ENCODE data around the gene AGMO.

The AGMO gene

DNA sequence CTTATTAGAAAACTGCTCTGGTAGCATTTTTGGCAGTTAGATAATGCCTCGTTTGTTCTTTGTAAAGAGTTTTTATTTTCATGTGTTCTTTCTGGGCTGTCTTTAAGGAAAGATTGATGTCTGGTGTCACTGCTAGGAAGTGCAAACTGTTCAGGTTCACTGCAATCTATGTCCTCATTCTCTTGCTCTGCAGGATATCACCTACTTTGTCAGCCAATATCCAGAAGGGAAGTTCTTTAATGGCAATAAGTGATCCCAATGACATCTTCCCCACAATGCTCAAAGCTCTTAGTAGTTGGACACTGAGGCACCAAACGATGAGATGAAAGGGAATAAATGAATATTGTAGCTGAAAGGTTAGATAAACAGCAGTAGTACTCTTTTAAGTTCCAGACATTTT is 115.1 kb downstream of the AGMO start:
- TF ChIP-seq, protein P1, sequence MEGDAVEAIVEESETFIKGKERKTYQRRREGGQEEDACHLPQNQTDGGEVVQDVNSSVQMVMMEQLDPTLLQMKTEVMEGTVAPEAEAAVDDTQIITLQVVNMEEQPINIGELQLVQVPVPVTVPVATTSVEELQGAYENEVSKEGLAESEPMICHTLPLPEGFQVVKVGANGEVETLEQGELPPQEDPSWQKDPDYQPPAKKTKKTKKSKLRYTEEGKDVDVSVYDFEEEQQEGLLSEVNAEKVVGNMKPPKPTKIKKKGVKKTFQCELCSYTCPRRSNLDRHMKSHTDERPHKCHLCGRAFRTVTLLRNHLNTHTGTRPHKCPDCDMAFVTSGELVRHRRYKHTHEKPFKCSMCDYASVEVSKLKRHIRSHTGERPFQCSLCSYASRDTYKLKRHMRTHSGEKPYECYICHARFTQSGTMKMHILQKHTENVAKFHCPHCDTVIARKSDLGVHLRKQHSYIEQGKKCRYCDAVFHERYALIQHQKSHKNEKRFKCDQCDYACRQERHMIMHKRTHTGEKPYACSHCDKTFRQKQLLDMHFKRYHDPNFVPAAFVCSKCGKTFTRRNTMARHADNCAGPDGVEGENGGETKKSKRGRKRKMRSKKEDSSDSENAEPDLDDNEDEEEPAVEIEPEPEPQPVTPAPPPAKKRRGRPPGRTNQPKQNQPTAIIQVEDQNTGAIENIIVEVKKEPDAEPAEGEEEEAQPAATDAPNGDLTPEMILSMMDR (conservative IDR thresholded peaks at IDR 0.05): no peak
- TF ChIP-seq ZFX (IDR thresholded peaks at IDR 0.05): no peak
- no peak overlapping the region for H3K27ac ChIP-seq

DNA sequence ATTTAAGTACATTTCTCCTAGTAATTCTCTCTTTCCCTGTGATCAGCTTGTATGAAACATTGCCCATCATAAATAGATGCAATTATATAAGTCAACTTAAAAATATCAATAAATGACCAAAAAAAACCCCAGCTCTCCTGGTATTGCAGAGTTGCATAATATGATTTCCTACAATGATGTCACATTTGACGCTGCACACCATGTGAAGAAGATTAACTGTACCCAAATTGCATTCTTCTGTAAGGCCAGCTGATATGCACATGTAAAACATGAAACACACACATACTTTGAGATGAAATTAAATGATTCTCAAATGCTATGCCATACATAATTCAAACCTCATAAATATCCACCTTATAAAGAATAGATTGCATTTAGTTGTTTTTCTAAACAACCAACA is 115.5 kb downstream of the AGMO start:
- H3K27ac ChIP-seq: no peak overlapping the region
- TF ChIP-seq ZFX (IDR thresholded peaks at IDR 0.05): no peak
- TF ChIP-seq, protein P1 (conservative IDR thresholded peaks at IDR 0.05): no peak

DNA sequence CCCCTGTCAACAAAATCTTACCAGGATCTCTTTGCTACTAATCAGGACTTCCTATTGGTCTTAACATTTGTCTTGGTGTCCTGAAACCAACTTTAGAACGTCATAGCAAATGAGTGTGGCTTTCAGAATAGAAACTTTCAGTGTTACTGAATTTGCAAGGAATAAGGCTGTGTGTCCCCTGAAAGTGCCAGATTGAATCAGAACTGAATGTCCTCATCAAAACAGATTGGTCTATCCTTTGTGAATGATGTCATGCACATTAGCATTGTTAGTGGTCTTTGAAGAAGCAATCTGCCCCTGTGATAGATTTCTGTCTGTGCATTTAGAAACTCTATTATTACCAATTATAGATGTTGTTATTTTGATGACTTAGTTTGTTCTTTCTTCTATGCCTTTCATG is 119.9 kb downstream of the AGMO start:
- TF ChIP-seq, protein P1 (conservative IDR thresholded peaks at IDR 0.05): no peak
- no peak for TF ChIP-seq ZFX (IDR thresholded peaks at IDR 0.05)
- no peak overlapping the region for H3K27ac ChIP-seq

DNA sequence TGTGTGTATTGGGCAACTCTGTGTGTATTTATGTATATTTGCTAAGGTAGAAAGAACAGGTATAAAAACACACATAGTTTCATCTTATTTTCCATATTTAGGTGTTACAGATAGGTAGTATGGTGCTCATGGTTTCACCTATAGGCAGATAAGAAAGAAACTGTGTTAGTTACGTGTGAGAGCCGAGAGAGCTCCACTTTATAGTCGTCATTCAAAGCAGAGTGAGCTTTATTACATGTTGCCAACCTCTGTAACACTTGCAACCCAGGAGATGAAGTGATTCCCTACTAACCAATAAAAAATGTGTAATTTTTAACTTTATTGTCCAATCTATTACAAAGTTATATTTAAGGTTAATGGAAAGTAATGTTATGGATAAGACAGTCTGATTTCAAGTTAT is 121.3 kb downstream of the AGMO start:
- TF ChIP-seq, protein P1 (conservative IDR thresholded peaks at IDR 0.05): no peak
- TF ChIP-seq ZFX (IDR thresholded peaks at IDR 0.05): no peak
- no peak overlapping the region for H3K27ac ChIP-seq

DNA sequence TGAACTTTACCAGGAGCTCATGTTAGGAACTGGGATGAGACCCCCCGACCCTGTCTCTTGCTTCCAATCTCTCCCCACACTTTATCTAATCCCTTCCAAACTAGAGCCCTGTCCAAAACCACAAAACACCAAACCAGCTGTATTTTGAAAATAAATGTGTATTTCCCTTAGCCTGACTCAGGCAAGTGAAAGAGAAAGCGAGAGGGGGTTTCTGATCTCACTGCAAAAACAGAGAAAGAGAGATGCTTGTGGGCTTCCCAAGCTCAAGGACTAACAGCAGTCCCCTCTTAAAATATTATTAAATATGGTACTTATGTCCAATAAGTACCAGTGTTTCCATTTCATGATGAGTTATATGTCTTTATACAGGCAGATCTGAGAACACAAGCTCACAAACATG is 122.0 kb downstream of the AGMO start:
- no peak overlapping the region for H3K27ac ChIP-seq
- TF ChIP-seq ZFX (IDR thresholded peaks at IDR 0.05): no peak
- TF ChIP-seq, protein P1 (conservative IDR thresholded peaks at IDR 0.05): no peak

DNA sequence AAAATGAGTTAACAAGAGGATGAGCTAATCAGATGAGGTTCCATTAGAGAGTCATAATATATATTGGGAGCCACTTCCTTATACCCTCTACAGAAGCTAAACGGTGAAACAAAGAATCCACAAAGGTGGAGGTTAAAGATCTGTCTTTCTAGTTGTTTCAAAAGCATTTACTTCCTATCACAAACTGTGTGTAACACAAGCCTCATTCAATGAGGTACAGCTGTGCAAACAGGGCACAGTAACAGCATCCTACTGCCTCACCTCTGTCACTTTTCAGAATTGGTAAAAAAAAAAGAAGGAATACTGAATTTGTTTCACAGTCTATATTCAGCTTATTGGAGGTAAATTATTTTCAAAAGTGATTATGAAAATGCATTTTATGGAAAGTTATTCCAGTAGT is 128.7 kb downstream of the AGMO start:
- H3K27ac ChIP-seq: no peak overlapping the region
- TF ChIP-seq ZFX (IDR thresholded peaks at IDR 0.05): no peak
- TF ChIP-seq, protein P1 (conservative IDR thresholded peaks at IDR 0.05): no peak

DNA sequence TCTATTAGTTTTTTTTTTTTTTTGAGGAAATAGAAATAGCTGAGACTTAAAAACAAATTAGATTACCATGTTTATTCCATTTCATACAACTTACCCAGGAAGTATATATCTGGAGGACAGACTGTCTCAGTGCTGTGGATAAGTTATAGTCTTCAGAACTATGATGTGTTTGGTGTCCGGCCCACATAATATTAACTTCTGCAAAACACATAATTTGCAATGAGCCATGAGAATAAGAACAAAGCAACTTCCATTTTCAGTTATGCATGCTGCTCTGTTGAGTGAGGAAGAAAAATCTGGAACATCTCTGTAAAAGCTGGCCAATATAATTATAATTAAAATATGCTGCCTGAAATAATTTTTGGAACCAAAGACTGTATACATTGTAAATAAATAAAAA is 130.9 kb downstream of the AGMO start:
- TF ChIP-seq ZFX (IDR thresholded peaks at IDR 0.05): no peak
- TF ChIP-seq, protein P1 (conservative IDR thresholded peaks at IDR 0.05): no peak
- no peak overlapping the region for H3K27ac ChIP-seq
